SK-N-SH (cell line): ENCODE measurements around the gene GBP7. TPM values are rescaled to one million over a fixed set of nuclear protein-coding genes. Genes with fewer than 3 reads are reported as not detected.

Source experiments
- CTCF ChIA-PET: fragments of 300-600, 350-600 bp; formaldehyde crosslinking; extraction: SDS; loops from one replicate; lab custom pipeline; 2021; lab: Yijun Ruan, JAX
- POLR2A ChIA-PET: fragments of 350-600 bp; sonication (Branson Sonifier 250); formaldehyde crosslinking; extraction: SDS; loops from one replicate; lab custom pipeline; 2020; ENCODE audit warnings: antibody characterized with exemption, inconsistent platforms; lab: Yijun Ruan, JAX
- DNase-seq: peaks from one replicate; pipeline ENCODE4 v3.0.0; 2012
- H2AFZ ChIP-seq: fragments of 200-600 bp; sonication (generic); 2 replicates; pipeline ENCODE4 v1.8.1; 2016; ENCODE audit warnings: antibody characterized with exemption, mild to moderate bottlenecking, low read depth
- H3F3A ChIP-seq: fragments of 200-600 bp; sonication (generic); replicated peaks from 2 replicates; pipeline ENCODE3; 2016; ENCODE audit warnings: antibody characterized with exemption, mild to moderate bottlenecking; ENCODE audit not compliant: insufficient read depth
- H3K27ac ChIP-seq, 2 experiments: fragments of 200-500 bp in 1 of 2; fragments of 200-600 bp in 1 of 2; sonication (Bioruptor generic) in 1 of 2; sonication (generic), shearing (Covaris generic) in 1 of 2; 2 replicates each; pipeline versions ENCODE4 v1.5.1 to v1.6.1; 2014 to 2016; ENCODE audit warnings: low read depth in 2 of 2, inconsistent platforms in 1 of 2, low read length in 1 of 2, mild to moderate bottlenecking in 1 of 2, mixed read lengths in 1 of 2
- H3K27me3 ChIP-seq: fragments of 200-600 bp; sonication (generic), shearing (Covaris generic); 2 replicates; pipeline ENCODE4 v1.6.1; 2016; ENCODE audit warnings: mixed run types; ENCODE audit not compliant: insufficient read depth
- H3K36me3 ChIP-seq, 2 experiments: fragments of 200-500 bp in 1 of 2; fragments of 200-600 bp in 1 of 2; sonication (Bioruptor generic) in 1 of 2; sonication (generic) in 1 of 2; replicated peaks in 1 of 2; 2 replicates each; pipeline versions ENCODE3 to v1.5.1; 2014 to 2016; ENCODE audit warnings: low read length in 1 of 2, mild to moderate bottlenecking in 1 of 2; ENCODE audit not compliant: insufficient read depth in 2 of 2, control insufficient read depth in 1 of 2
- H3K4me1 ChIP-seq, 2 experiments: fragments of 200-500 bp in 1 of 2; fragments of 200-600 bp in 1 of 2; sonication (Bioruptor generic) in 1 of 2; sonication (generic), shearing (Covaris generic) in 1 of 2; 2 replicates each; pipeline versions ENCODE4 v1.5.1 to v1.6.1; 2014 to 2016; ENCODE audit warnings: low read depth in 1 of 2, low read length in 1 of 2, mixed run types in 1 of 2; ENCODE audit not compliant: insufficient read depth in 2 of 2, control insufficient read depth in 1 of 2
- H3K4me2 ChIP-seq: fragments of 200-600 bp; sonication (generic), shearing (Covaris generic); 2 replicates; pipeline ENCODE4 v1.6.1; 2017; ENCODE audit warnings: mixed run types
- H3K4me3 ChIP-seq, 2 experiments: fragments of 200-500 bp in 1 of 2; fragments of 200-600 bp in 1 of 2; sonication (Bioruptor generic) in 1 of 2; sonication (generic), shearing (Covaris generic) in 1 of 2; 2 replicates each; pipeline versions ENCODE4 v1.5.1 to v1.8.1; 2014 to 2016; ENCODE audit warnings: low read depth in 2 of 2, inconsistent platforms in 1 of 2, low read length in 1 of 2, mild to moderate bottlenecking in 1 of 2, mixed read lengths in 1 of 2, moderate library complexity in 1 of 2
- H3K79me2 ChIP-seq: fragments of 200-600 bp; sonication (generic); 2 replicates; pipeline ENCODE4 v1.8.1; 2017; ENCODE audit warnings: mild to moderate bottlenecking; ENCODE audit not compliant: insufficient read depth
- H3K9ac ChIP-seq: fragments of 200-600 bp; sonication (generic); 2 replicates; pipeline ENCODE4 v1.6.1; 2017; ENCODE audit warnings: mixed run types
- H3K9me2 ChIP-seq: fragments of 200-600 bp; sonication (generic); 2 replicates; pipeline ENCODE4 v1.6.1; 2017; ENCODE audit warnings: mixed run types
- H3K9me3 ChIP-seq: fragments of 200-600 bp; sonication (generic); 2 replicates; pipeline ENCODE4 v1.6.1; 2017; ENCODE audit warnings: mixed run types, mild to moderate bottlenecking, moderate library complexity
- H4K20me1 ChIP-seq: fragments of 200-600 bp; sonication (generic); 2 replicates; pipeline ENCODE4 v1.6.1; 2017; ENCODE audit warnings: mild to moderate bottlenecking, mixed run types; ENCODE audit not compliant: insufficient read depth
- CHD2 ChIP-seq: fragments of 150-350 bp; IDR thresholded peaks from 2 replicates; pipeline ENCODE4 v1.6.1; 2018; ENCODE audit warnings: low read length; ENCODE audit not compliant: partially characterized antibody
- EP300 ChIP-seq, 2 experiments: IDR thresholded peaks; 2 replicates each; pipeline versions ENCODE4 v1.4.0 to v1.6.1; 2012; ENCODE audit warnings: borderline replicate concordance in 1 of 2, low read depth in 1 of 2, low read length in 1 of 2
- EZH2phosphoT487 ChIP-seq: fragments of 200-600 bp; sonication (generic); IDR thresholded peaks from 2 replicates; pipeline ENCODE4 v1.6.1; 2017; ENCODE audit warnings: low read depth, mixed run types, mild to moderate bottlenecking, antibody characterized with exemption, moderate library complexity, borderline replicate concordance
- FOSL2 ChIP-seq: IDR thresholded peaks from 2 replicates; pipeline ENCODE4 v1.4.0; 2012; ENCODE audit warnings: low read depth, mild to moderate bottlenecking, moderate library complexity, borderline replicate concordance
- FOXM1 ChIP-seq: IDR thresholded peaks from 2 replicates; pipeline ENCODE4 v1.4.0; 2012; ENCODE audit warnings: low read depth, mild to moderate bottlenecking
- GABPA ChIP-seq: IDR thresholded peaks from 2 replicates; pipeline ENCODE4 v1.4.0; 2012; ENCODE audit warnings: low read depth, mild to moderate bottlenecking
- IRF3 ChIP-seq: fragments of 150-350 bp; IDR thresholded peaks from 2 replicates; pipeline ENCODE4 v1.6.1; 2016; ENCODE audit warnings: mild to moderate bottlenecking, low read depth, low read length
- JUND ChIP-seq: IDR thresholded peaks from 2 replicates; pipeline ENCODE4 v1.4.0; 2012
- MAX ChIP-seq: IDR thresholded peaks from 2 replicates; pipeline ENCODE4 v1.4.0; 2012; ENCODE audit warnings: low read depth
- MEF2A ChIP-seq: IDR thresholded peaks from 2 replicates; pipeline ENCODE4 v1.4.0; 2012; ENCODE audit warnings: low read depth, borderline replicate concordance
- MXI1 ChIP-seq: IDR thresholded peaks from 2 replicates; pipeline ENCODE4 v1.6.1; 2012; ENCODE audit warnings: mild to moderate bottlenecking, low read depth, low read length, improper control_type of control experiment
- NFIC ChIP-seq: IDR thresholded peaks from 2 replicates; pipeline ENCODE4 v1.4.0; 2012; ENCODE audit warnings: borderline replicate concordance
- PBX3 ChIP-seq: IDR thresholded peaks from 2 replicates; pipeline ENCODE4; 2012
- POLR2AphosphoS5 ChIP-seq: IDR thresholded peaks from 2 replicates; pipeline ENCODE4 v1.6.1; 2012; ENCODE audit warnings: low read depth, low read length
- RAD21 ChIP-seq: IDR thresholded peaks from 2 replicates; pipeline ENCODE4 v1.6.1; 2012; ENCODE audit warnings: mild to moderate bottlenecking, low read length
- RCOR1 ChIP-seq: fragments of 150-350 bp; IDR thresholded peaks from 2 replicates; pipeline ENCODE4 v1.6.1; 2017; ENCODE audit warnings: antibody characterized with exemption, low read length
- RFX5 ChIP-seq: IDR thresholded peaks from 2 replicates; pipeline ENCODE4 v1.6.1; 2012; ENCODE audit warnings: mild to moderate bottlenecking, improper control_type of control experiment, low read length
- SIN3A ChIP-seq: IDR thresholded peaks from 2 replicates; pipeline ENCODE4 v1.6.1; 2012; ENCODE audit warnings: low read depth, mild to moderate bottlenecking, low read length, moderate library complexity, borderline replicate concordance
- TCF12 ChIP-seq: IDR thresholded peaks from 2 replicates; pipeline ENCODE4 v1.4.0; 2012
- USF2 ChIP-seq: fragments of 150-350 bp; IDR thresholded peaks from 2 replicates; pipeline ENCODE4 v1.6.1; 2017; ENCODE audit warnings: antibody characterized with exemption, low read length, low read depth, borderline replicate concordance
- YY1 ChIP-seq: IDR thresholded peaks from 2 replicates; pipeline ENCODE4 v1.4.0; 2012; ENCODE audit warnings: low read depth, mild to moderate bottlenecking
- WGBS: methylation state at CpG from one replicate; pipeline ENCODE4 v1.1.6; 2017; ENCODE audit warnings: low lambda C conversion rate; 5-methylcytosine and 5-hydroxymethylcytosine counted together
- polyA plus RNA-seq, 3 experiments: library from polyadenylated mRNA; depleted of rRNA; stranded (reverse); fragments of >200 nt; gene quantifications; 2 replicates each; pipeline ENCODE4 v1.2.3, GENCODE V29; 2012
- TF ChIP-seq, protein P1 (sequence below): IDR thresholded peaks from 2 replicates; pipeline ENCODE4 v1.4.0; 2012; ENCODE audit warnings: low read depth, borderline replicate concordance

Gene GBP7
- polyA plus RNA-seq, 1 of the 3 experiments (the other 2 are of a cell fraction), result not detected

DNA sequence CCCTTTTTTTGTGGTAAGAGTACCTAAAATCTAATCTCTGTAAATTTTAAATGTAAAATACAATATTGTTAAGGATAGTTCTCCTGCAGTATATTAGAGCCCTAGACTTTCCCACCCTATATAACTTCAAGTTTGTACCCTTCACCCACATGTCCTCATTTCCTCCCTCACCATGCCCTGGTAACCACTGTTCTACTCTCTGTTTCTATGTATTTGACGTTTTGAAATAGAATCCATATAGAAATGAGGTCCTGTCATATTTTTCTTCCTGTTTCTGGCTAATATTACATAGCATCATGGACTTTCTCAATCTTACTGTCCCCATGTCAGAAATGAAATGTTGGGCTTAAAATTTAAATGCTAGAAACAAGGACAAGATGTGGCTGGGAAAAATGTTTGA is 24.8 kb downstream of the GBP7 start:
- TF ChIP-seq NFIC (no peak), POLR2AphosphoS5 (no peak), USF2 (no peak), RCOR1 (no peak), CHD2 (no peak), JUND (no peak), FOSL2 (no peak), IRF3 (no peak), FOXM1 (no peak), MXI1 (no peak), MAX (no peak), TCF12 (no peak), EZH2phosphoT487 (no peak), PBX3 (no peak), MEF2A (no peak), GABPA (no peak), RAD21 (no peak)
- no peaks in the 10 kb centered on the region for H4K20me1 ChIP-seq
- H3K9me3 ChIP-seq, result no peaks in the 10 kb centered on the region
- no peak overlapping the region for H2AFZ ChIP-seq
- H3K4me1 ChIP-seq, result peaks cover 0 to 3% of the 10 kb centered on the region in 2 experiments; a peak in 1 of 4 replicates
- DNase-seq, result no peak
- no peak overlapping the region for H3K9ac ChIP-seq
- no peak overlapping the region for H3K4me3 ChIP-seq
- POLR2A ChIA-PET, result no interaction called here
- H3K4me2 ChIP-seq, result no peak overlapping the region
- 18% methylated on average over 1 of the region's 1 CpG for WGBS
- no peaks in the 10 kb centered on the region for H3K79me2 ChIP-seq
- H3F3A ChIP-seq, result no peaks in the 10 kb centered on the region
- no peaks in the 10 kb centered on the region for H3K36me3 ChIP-seq
- CTCF ChIA-PET, result no interaction called here
- H3K27ac ChIP-seq, result no peak overlapping the region
- H3K27me3 ChIP-seq, result no peaks in the 10 kb centered on the region
- H3K9me2 ChIP-seq, result no peaks in the 10 kb centered on the region

DNA sequence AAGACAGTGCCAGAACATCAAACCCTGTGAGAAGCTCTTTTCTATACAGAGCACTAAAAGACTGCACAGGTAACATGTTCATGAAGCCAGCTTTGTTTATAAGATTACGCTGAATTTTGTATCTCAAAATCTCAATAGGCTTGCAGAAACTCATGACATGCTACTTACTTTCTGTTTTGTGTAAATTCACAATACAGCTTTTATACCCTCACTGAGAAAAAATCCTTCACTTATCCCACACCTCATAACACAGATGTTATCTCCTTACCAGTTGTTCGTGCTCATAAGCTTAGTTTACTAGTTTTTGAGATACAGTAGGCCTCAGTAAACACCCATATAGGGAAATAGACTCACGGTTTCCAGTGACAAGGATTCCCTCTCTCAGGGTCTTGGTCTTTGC is 25.8 kb downstream of the GBP7 start:
- H3K9ac ChIP-seq, result no peak overlapping the region
- H3K4me1 ChIP-seq, result peaks cover 0 to 3% of the 10 kb centered on the region in 2 experiments; a peak in 1 of 4 replicates
- no peaks in the 10 kb centered on the region for H3K79me2 ChIP-seq
- H3K4me2 ChIP-seq, result no peak overlapping the region
- WGBS, result 47% methylated on average over 3 of the region's 3 CpGs
- ChIA-PET POLR2A (no interaction called here), CTCF (interaction anchor here (1.0 kb wide), 1 partner anchor 208 kb away, joined by 3 read pairs; no protein-coding TSS in a partner anchor)
- no peak overlapping the region for H3K4me3 ChIP-seq
- no peaks in the 10 kb centered on the region for H3K9me3 ChIP-seq
- no peak overlapping the region for H3K27ac ChIP-seq
- H2AFZ ChIP-seq, result no peak overlapping the region
- H3K36me3 ChIP-seq, result no peaks in the 10 kb centered on the region
- H3K27me3 ChIP-seq, result no peaks in the 10 kb centered on the region
- H3F3A ChIP-seq, result no peaks in the 10 kb centered on the region
- no peaks in the 10 kb centered on the region for H4K20me1 ChIP-seq
- no peaks in the 10 kb centered on the region for H3K9me2 ChIP-seq
- no peak for DNase-seq
- TF ChIP-seq RFX5 (no peak), FOXM1 (no peak), JUND (no peak), SIN3A (no peak), YY1 (no peak), EP300 (IDR thresholded peaks at IDR 0.05; ENCODE audit: borderline replicate concordance in 1 of 2, low read depth in 1 of 2, low read length in 1 of 2) (no peak), EZH2phosphoT487 (no peak), RCOR1 (no peak), POLR2AphosphoS5 (no peak)
- TF ChIP-seq, protein P1, sequence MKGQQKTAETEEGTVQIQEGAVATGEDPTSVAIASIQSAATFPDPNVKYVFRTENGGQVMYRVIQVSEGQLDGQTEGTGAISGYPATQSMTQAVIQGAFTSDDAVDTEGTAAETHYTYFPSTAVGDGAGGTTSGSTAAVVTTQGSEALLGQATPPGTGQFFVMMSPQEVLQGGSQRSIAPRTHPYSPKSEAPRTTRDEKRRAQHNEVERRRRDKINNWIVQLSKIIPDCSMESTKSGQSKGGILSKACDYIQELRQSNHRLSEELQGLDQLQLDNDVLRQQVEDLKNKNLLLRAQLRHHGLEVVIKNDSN, result no peak
